ENCODE measurements around the gene LMTK2.

Gene LMTK2

GRCh38 chr7:98178762-98179490 lies 72.3 kb downstream of the LMTK2 start:
- DNase-seq = no peak

- DNase-seq = no peak
Measured at GRCh38 chr7:98180751-98181150, 74.1 kb downstream of the LMTK2 start.

- DNase-seq = no peak
Measured at GRCh38 chr7:98185101-98185500, 78.4 kb downstream of the LMTK2 start.

GRCh38 chr7:98186452-98187137 lies 79.9 kb downstream of the LMTK2 start:
- DNase-seq = no peak

- no peak for DNase-seq
Measured at GRCh38 chr7:98187138-98187502, 80.5 kb downstream of the LMTK2 start.

- no peak for DNase-seq
Measured at GRCh38 chr7:98189559-98189958, 82.9 kb downstream of the LMTK2 start.

GRCh38 chr7:98191668-98192431 lies 85.2 kb downstream of the LMTK2 start:
- DNase-seq = no peak

GRCh38 chr7:98192781-98193457 lies 86.3 kb downstream of the LMTK2 start:
- no peak for DNase-seq

GRCh38 chr7:98193474-98194180 lies 87.0 kb downstream of the LMTK2 start:
- no peak for DNase-seq

- no peak for DNase-seq
Measured at GRCh38 chr7:98194186-98194585, 87.5 kb downstream of the LMTK2 start.

GRCh38 chr7:98194672-98195457 lies 88.2 kb downstream of the LMTK2 start:
- DNase-seq = no peak

GRCh38 chr7:98196706-98197605 lies 90.3 kb downstream of the LMTK2 start:
- no peak for DNase-seq

GRCh38 chr7:98199131-98199530 lies 92.5 kb downstream of the LMTK2 start:
- DNase-seq = no peak

GRCh38 chr7:98200364-98200763 lies 93.7 kb downstream of the LMTK2 start:
- no peak for DNase-seq

- DNase-seq = no peak
Measured at GRCh38 chr7:98202367-98203195, 95.9 kb downstream of the LMTK2 start.

- no peak for DNase-seq
Measured at GRCh38 chr7:98203261-98203963, 96.8 kb downstream of the LMTK2 start.

- DNase-seq = no peak
Measured at GRCh38 chr7:98203964-98204605, 97.4 kb downstream of the LMTK2 start.

GRCh38 chr7:98204670-98205069 lies 98.0 kb downstream of the LMTK2 start:
- no peak for DNase-seq

All from NCI-H82 (cell line).